Endothelial cell of umbilical vein (primary cell): ENCODE measurements around the gene GGT6. TPM values are rescaled to one million over a fixed set of nuclear protein-coding genes. Genes with fewer than 3 reads are reported as not detected.

ENCODE experiments used
- BruUV-seq: library from RNA; stranded (reverse); fragments of 400-500 nt; replicated peaks from 2 replicates; lab custom pipeline; 2021; lab: Mats Ljungman, UMichigan
- CTCF ChIA-PET: fragments of 300-600, 350-600 bp; sonication (Branson Sonifier 250); formaldehyde crosslinking; loops from one replicate; lab custom pipeline; 2021; ENCODE audit warnings: antibody characterized with exemption, inconsistent platforms; lab: Charles Lee
- POLR2A ChIA-PET: fragments of 300-600, 350-600 bp; sonication (Branson Sonifier 250); formaldehyde crosslinking; loops from one replicate; lab custom pipeline; 2021; ENCODE audit warnings: antibody characterized with exemption, inconsistent platforms; lab: Charles Lee
- DNase-seq: peaks from one replicate; pipeline ENCODE4 v3.0.0-alpha.2; 2011; ENCODE audit warnings: low read depth, low spot score
- FAIRE-seq: peaks from 2 replicates; lab custom pipeline; 2011; peaks lifted over from hg19 to GRCh38; lab: Jason Lieb, UNC
- H2AFZ ChIP-seq: 2 replicates; pipeline ENCODE4 v1.6.0; 2012; ENCODE audit warnings: low read depth, low read length, control low read depth, inconsistent platforms
- H3K27ac ChIP-seq: 2 replicates; pipeline ENCODE4 v1.5.1; 2011; ENCODE audit warnings: low read depth, mild to moderate bottlenecking, control low read depth, low read length, moderate library complexity; ENCODE audit not compliant: insufficient read depth
- H3K27me3 ChIP-seq, 2 experiments: 2 replicates each; pipeline versions ENCODE4 v1.6.0 to v1.6.1; 2011; ENCODE audit warnings: low read length in 2 of 2, mixed read lengths in 1 of 2; ENCODE audit not compliant: control insufficient read depth in 2 of 2, insufficient read depth in 2 of 2
- H3K36me3 ChIP-seq, 2 experiments: 2 replicates in 1 of 2; 3 replicates in 1 of 2; pipeline ENCODE4 v1.5.1; 2011; ENCODE audit warnings: low read length in 2 of 2, mild to moderate bottlenecking in 1 of 2, moderate library complexity in 1 of 2; ENCODE audit not compliant: control insufficient read depth in 2 of 2, insufficient read depth in 2 of 2; ENCODE audit errors: extremely low read depth in 1 of 2
- H3K4me1 ChIP-seq: 3 replicates; pipeline ENCODE4 v1.5.1; 2011; ENCODE audit warnings: mild to moderate bottlenecking, low read length; ENCODE audit not compliant: control insufficient read depth, insufficient read depth; ENCODE audit errors: extremely low read depth
- H3K4me2 ChIP-seq: 2 replicates; pipeline ENCODE4 v1.6.1; 2011; ENCODE audit warnings: low read length, control low read depth, mixed read lengths; ENCODE audit not compliant: insufficient read depth
- H3K4me3 ChIP-seq, 3 experiments: fragments of 200-600 bp in 1 of 3; sonication (generic), shearing (Covaris generic) in 1 of 3; replicated peaks in 1 of 3; 2 replicates each; pipeline ENCODE4 v1.5.1; 2011 to 2016; ENCODE audit warnings: control low read depth in 3 of 3, low read length in 3 of 3, mild to moderate bottlenecking in 2 of 3, inconsistent platforms in 1 of 3, low read depth in 1 of 3, moderate library complexity in 1 of 3; ENCODE audit not compliant: insufficient read depth in 1 of 3
- H3K79me2 ChIP-seq: 2 replicates; pipeline ENCODE4 v1.6.0; 2012; ENCODE audit warnings: low read length, inconsistent platforms; ENCODE audit not compliant: control insufficient read depth, insufficient read depth
- H3K9ac ChIP-seq: replicated peaks from 2 replicates; pipeline ENCODE3; 2011; ENCODE audit warnings: low read length, control low read depth; ENCODE audit not compliant: insufficient read depth; ENCODE audit errors: extremely low read depth
- H3K9me1 ChIP-seq: replicated peaks from 3 replicates; pipeline ENCODE4 v1.6.0; 2011; ENCODE audit warnings: mild to moderate bottlenecking, low read length; ENCODE audit not compliant: control insufficient read depth, insufficient read depth; ENCODE audit errors: extremely low read depth
- H3K9me3 ChIP-seq: replicated peaks from 2 replicates; pipeline ENCODE4 v1.5.1; 2012; ENCODE audit warnings: low read length, inconsistent platforms; ENCODE audit not compliant: control insufficient read depth, insufficient read depth
- H4K20me1 ChIP-seq: replicated peaks from 2 replicates; pipeline ENCODE3; 2011; ENCODE audit warnings: mild to moderate bottlenecking, low read length; ENCODE audit not compliant: control insufficient read depth, insufficient read depth; ENCODE audit errors: extremely low read depth
- CTCF ChIP-seq, 2 donors: IDR thresholded peaks; 1 replicate in 1 of 2; 2 replicates in 1 of 2; pipeline ENCODE4 v1.5.1; 2011; ENCODE audit warnings: low read length in 2 of 2, mild to moderate bottlenecking in 2 of 2, moderate library complexity in 2 of 2, control low read depth in 1 of 2, inconsistent platforms in 1 of 2, low read depth in 1 of 2; ENCODE audit not compliant: insufficient read depth in 1 of 2; ENCODE audit errors: extremely low read depth in 1 of 2
- FOS ChIP-seq: IDR thresholded peaks from 2 replicates; pipeline ENCODE4 v1.6.1; 2011; ENCODE audit warnings: mild to moderate bottlenecking, low read length, moderate library complexity, borderline replicate concordance; ENCODE audit not compliant: insufficient read depth
- GATA2 ChIP-seq: IDR thresholded peaks from 2 replicates; pipeline ENCODE4 v1.7.0; 2011; ENCODE audit warnings: low read depth, mild to moderate bottlenecking, moderate library complexity, mixed read lengths, low read length; ENCODE audit not compliant: insufficient read length, insufficient read depth
- MAX ChIP-seq: IDR thresholded peaks from 2 replicates; pipeline ENCODE4 v1.6.1; 2011; ENCODE audit not compliant: insufficient read depth, insufficient read length
- POLR2A ChIP-seq: IDR thresholded peaks from 2 replicates; pipeline ENCODE4 v1.6.1; 2012; ENCODE audit warnings: low read depth, mild to moderate bottlenecking, control low read depth, low read length
- POLR2AphosphoS5 ChIP-seq: IDR thresholded peaks from 2 replicates; pipeline ENCODE4 v1.6.1; 2012; ENCODE audit warnings: low read depth, mild to moderate bottlenecking, control low read depth, low read length, moderate library complexity; ENCODE audit not compliant: insufficient read depth
- dilution Hi-C: fragments of 300-500 bp; cut with MboI; formaldehyde crosslinking; loops from one replicate; pipeline ENCODE4 v1.15.0; 2019; ENCODE audit warnings: low sequenced_read_pairs; ENCODE audit not compliant: extremely low pct_ligation_motif_present
- intact Hi-C: fragments of 100-400 bp; cut with micrococcal nuclease; formaldehyde crosslinking; loops from one replicate; pipeline ENCODE4 v1.10.0; 2022
- polyA plus RNA-seq, 4 experiments: library from polyadenylated mRNA; depleted of rRNA in 3 of 4; stranded (reverse) in 3 of 4; unstranded in 1 of 4; fragments of >200 nt; gene quantifications; 2 replicates each; pipeline versions ENCODE4 v1.2.1 to v1.2.3, GENCODE V29; 2011 to 2012; ENCODE audit warnings: missing spikeins in 1 of 4
- total RNA-seq: library from RNA; stranded (reverse); gene quantifications from 2 replicates; pipeline ENCODE4 v1.2.3, GENCODE V29; 2021

The GGT6 gene
- total and polyA plus RNA-seq, 2 donors (not counting 3 experiments of a cell fraction or from before 2014, with no cell fraction given): not detected

- no peaks in the 10 kb centered on the region for H4K20me1 ChIP-seq
- H3K79me2 ChIP-seq: no peaks in the 10 kb centered on the region
- DNase-seq (no peak), FAIRE-seq (no peak)
- intact Hi-C loops (no loop called here), dilution Hi-C loops (no loop called here)
- no peak overlapping the region for H3K4me3 ChIP-seq
- H3K27ac ChIP-seq: no peak overlapping the region
- H3K9ac ChIP-seq: no peak overlapping the region
- ChIA-PET CTCF (interaction anchor here (0.7 to 1.9 kb wide), 4 partner anchors 9 to 31 kb away, joined by 3 to 13 read pairs (median 4); partner anchors contain the start of gene SMTNL2), POLR2A (no interaction called here)
- no peaks in the 10 kb centered on the region for H3K36me3 ChIP-seq
- no peak overlapping the region for H2AFZ ChIP-seq
- no peaks in the 10 kb centered on the region for H3K4me1 ChIP-seq
- no peaks in the 10 kb centered on the region for H3K9me1 ChIP-seq
- TF ChIP-seq FOS: no peak
- peak; percentile 14 to 15 for TF ChIP-seq CTCF (IDR thresholded peaks at IDR 0.05; ENCODE audit: extremely low read depth in 1 of 2, insufficient read depth in 1 of 2, low read depth in 1 of 2, low read length in 2 of 2)
- H3K27me3 ChIP-seq: no peaks in the 10 kb centered on the region
- no peaks in the 10 kb centered on the region for H3K9me3 ChIP-seq
- no TSS peak for BruUV-seq
- no peak overlapping the region for H3K4me2 ChIP-seq
Observed at GRCh38 chr17:4594931-4595684, 34.7 kb upstream of the GGT6 start.

- Histone ChIP-seq H3K4me3 (no peak overlapping the region), H3K79me2 (no peaks in the 10 kb centered on the region), H3K9ac (no peak overlapping the region), H3K27ac (no peak overlapping the region), H2AFZ (no peak overlapping the region), H3K36me3 (no peaks in the 10 kb centered on the region), H3K27me3 (no peaks in the 10 kb centered on the region), H3K9me1 (no peaks in the 10 kb centered on the region), H3K4me2 (no peak overlapping the region), H4K20me1 (no peaks in the 10 kb centered on the region), H3K9me3 (no peaks in the 10 kb centered on the region), H3K4me1 (no peaks in the 10 kb centered on the region)
- intact Hi-C loops: no loop called here
- no TSS peak for BruUV-seq
- DNase-seq (no peak), FAIRE-seq (no peak)
- POLR2A ChIA-PET: no interaction called here
- TF ChIP-seq MAX (no peak), POLR2A (no peak), POLR2AphosphoS5 (no peak), GATA2 (no peak), FOS (no peak)
- dilution Hi-C loops: no loop called here
- CTCF ChIA-PET: interaction anchor here (1.2 to 1.9 kb wide), 3 partner anchors 10 to 32 kb away, joined by 4 to 13 read pairs (median 4); partner anchors contain the start of gene SMTNL2
Observed at GRCh38 chr17:4594406-4594805, 34.0 kb upstream of the GGT6 start.
